Islet precursor cell (in vitro differentiated cells): ENCODE data around the gene KCNE2.
"Not testable (repeated sequence)": the region's sequence is repeated elsewhere in the genome, so short reads cannot be mapped to it uniquely, and the experiment has no call there.

Experiments used
- DNase-seq: peaks from one replicate; pipeline ENCODE4 v3.0.0-alpha.2; 2018

KCNE2 gene

GRCh38 chr21:34354836-34355235 is 9.0 kb upstream of the KCNE2 start:
- peak; percentile 37 for DNase-seq

- no peak for DNase-seq
Observed at GRCh38 chr21:34355570-34355969, 8.2 kb upstream of the KCNE2 start.

- peak; percentile 2 for DNase-seq
Observed at GRCh38 chr21:34357889-34358288, 5.9 kb upstream of the KCNE2 start.

GRCh38 chr21:34358866-34359265 is 4.9 kb upstream of the KCNE2 start:
- DNase-seq: no peak

GRCh38 chr21:34360488-34361241 is 3.1 kb upstream of the KCNE2 start:
- DNase-seq: peak; percentile 22

GRCh38 chr21:34362136-34362444 is 1.7 kb upstream of the KCNE2 start:
- DNase-seq: no peak

GRCh38 chr21:34362670-34363069 is 1.1 kb upstream of the KCNE2 start:
- peak; percentile 2 for DNase-seq

- peak; percentile 29 for DNase-seq
Observed at GRCh38 chr21:34364921-34365320, 1.1 kb downstream of the KCNE2 start.

- peak; percentile 35 for DNase-seq
Observed at GRCh38 chr21:34365809-34366208, 2.0 kb downstream of the KCNE2 start.

GRCh38 chr21:34367320-34367935 is 3.6 kb downstream of the KCNE2 start:
- DNase-seq: peak; percentile 77

GRCh38 chr21:34369741-34370140 is 5.9 kb downstream of the KCNE2 start:
- DNase-seq: no peak

GRCh38 chr21:34372321-34372720 is 8.5 kb downstream of the KCNE2 start:
- peak; percentile 28 for DNase-seq

GRCh38 chr21:34374462-34374861 is 10.7 kb downstream of the KCNE2 start:
- DNase-seq: not testable (repeated sequence)

- not testable (repeated sequence) for DNase-seq
Observed at GRCh38 chr21:34374940-34375618, 11.3 kb downstream of the KCNE2 start, which contains the start of gene SMIM11. Gene SMIM11 (plus strand): TSS chr21:34375507. CDS start chr21:34379505, 3,998 bp downstream.

- not testable (repeated sequence) for DNase-seq
Observed at GRCh38 chr21:34375619-34375972, 11.8 kb downstream of the KCNE2 start.

- DNase-seq: not testable (repeated sequence)
Observed at GRCh38 chr21:34383138-34383537, 19.3 kb downstream of the KCNE2 start.

GRCh38 chr21:34383724-34384415 is 20.1 kb downstream of the KCNE2 start:
- DNase-seq: not testable (repeated sequence)

- not testable (repeated sequence) for DNase-seq
Observed at GRCh38 chr21:34400522-34400921, 36.7 kb downstream of the KCNE2 start.

- not testable (repeated sequence) for DNase-seq
Observed at GRCh38 chr21:34404742-34405141, 40.9 kb downstream of the KCNE2 start.

- not testable (repeated sequence) for DNase-seq
Observed at GRCh38 chr21:34405686-34406085, 41.9 kb downstream of the KCNE2 start.

- DNase-seq: not testable (repeated sequence)
Observed at GRCh38 chr21:34406102-34406501, 42.3 kb downstream of the KCNE2 start.

GRCh38 chr21:34406676-34407075 is 42.9 kb downstream of the KCNE2 start:
- not testable (repeated sequence) for DNase-seq

- DNase-seq: not testable (repeated sequence)
Observed at GRCh38 chr21:34407294-34407693, 43.5 kb downstream of the KCNE2 start.
